ENCODE data around the gene ZCCHC18.
"Not testable (repeated sequence)": the region's sequence is repeated elsewhere in the genome, so short reads cannot be mapped to it uniquely, and the experiment has no call there.

The ZCCHC18 gene

DNA sequence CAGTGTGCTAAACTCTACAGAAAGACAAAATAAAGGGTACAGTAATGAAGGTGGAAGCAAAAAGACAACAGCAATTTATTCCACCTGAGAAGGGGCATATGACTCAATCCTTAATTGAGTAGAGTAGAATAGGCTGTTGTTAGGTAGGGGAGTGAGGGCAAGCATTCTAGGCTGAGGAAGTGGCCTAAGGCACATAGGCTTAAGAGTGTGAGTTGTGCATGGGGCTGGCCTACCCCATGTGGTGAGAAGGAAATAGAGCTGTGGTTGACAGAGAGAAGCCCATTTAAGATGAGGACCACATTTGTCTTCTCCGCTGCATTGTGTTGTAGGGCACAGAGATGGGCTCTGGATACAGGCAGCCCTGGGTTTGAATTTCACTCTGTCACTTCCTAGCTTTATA is 3.4 kb upstream of the ZCCHC18 start:
- peaks cover 51% of the 10 kb centered on the region for H3K27me3 ChIP-seq
- H3K9me3 ChIP-seq: no peaks in the 10 kb centered on the region
- H3K36me3 ChIP-seq: no peaks in the 10 kb centered on the region
- TF ChIP-seq, protein P1, sequence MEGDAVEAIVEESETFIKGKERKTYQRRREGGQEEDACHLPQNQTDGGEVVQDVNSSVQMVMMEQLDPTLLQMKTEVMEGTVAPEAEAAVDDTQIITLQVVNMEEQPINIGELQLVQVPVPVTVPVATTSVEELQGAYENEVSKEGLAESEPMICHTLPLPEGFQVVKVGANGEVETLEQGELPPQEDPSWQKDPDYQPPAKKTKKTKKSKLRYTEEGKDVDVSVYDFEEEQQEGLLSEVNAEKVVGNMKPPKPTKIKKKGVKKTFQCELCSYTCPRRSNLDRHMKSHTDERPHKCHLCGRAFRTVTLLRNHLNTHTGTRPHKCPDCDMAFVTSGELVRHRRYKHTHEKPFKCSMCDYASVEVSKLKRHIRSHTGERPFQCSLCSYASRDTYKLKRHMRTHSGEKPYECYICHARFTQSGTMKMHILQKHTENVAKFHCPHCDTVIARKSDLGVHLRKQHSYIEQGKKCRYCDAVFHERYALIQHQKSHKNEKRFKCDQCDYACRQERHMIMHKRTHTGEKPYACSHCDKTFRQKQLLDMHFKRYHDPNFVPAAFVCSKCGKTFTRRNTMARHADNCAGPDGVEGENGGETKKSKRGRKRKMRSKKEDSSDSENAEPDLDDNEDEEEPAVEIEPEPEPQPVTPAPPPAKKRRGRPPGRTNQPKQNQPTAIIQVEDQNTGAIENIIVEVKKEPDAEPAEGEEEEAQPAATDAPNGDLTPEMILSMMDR (IDR thresholded peaks at IDR 0.05): no peak
- no peak overlapping the region for H3K27ac ChIP-seq
- H3K4me3 ChIP-seq (ENCODE audit: low read depth in 1 of 2, low read length in 1 of 2): no peak overlapping the region
- H3K4me1 ChIP-seq (ENCODE audit: control insufficient read depth in 1 of 2, insufficient read depth in 1 of 2, low read depth in 1 of 2, low read length in 1 of 2): peaks cover 4 to 10% of the 10 kb centered on the region in 2 experiments

GRCh38 chrX:104110491-104111240 is 1.7 kb upstream of the ZCCHC18 start:
- H3K9me3 ChIP-seq; H3K27ac ChIP-seq; H3K4me1 ChIP-seq (ENCODE audit: control insufficient read depth in 1 of 2, insufficient read depth in 1 of 2, low read depth in 1 of 2, low read length in 1 of 2); H3K4me3 ChIP-seq (ENCODE audit: low read depth in 1 of 2, low read length in 1 of 2); H3K36me3 ChIP-seq: not testable (repeated sequence)
- H3K27me3 ChIP-seq: peaks cover 58% of the 10 kb centered on the region

DNA sequence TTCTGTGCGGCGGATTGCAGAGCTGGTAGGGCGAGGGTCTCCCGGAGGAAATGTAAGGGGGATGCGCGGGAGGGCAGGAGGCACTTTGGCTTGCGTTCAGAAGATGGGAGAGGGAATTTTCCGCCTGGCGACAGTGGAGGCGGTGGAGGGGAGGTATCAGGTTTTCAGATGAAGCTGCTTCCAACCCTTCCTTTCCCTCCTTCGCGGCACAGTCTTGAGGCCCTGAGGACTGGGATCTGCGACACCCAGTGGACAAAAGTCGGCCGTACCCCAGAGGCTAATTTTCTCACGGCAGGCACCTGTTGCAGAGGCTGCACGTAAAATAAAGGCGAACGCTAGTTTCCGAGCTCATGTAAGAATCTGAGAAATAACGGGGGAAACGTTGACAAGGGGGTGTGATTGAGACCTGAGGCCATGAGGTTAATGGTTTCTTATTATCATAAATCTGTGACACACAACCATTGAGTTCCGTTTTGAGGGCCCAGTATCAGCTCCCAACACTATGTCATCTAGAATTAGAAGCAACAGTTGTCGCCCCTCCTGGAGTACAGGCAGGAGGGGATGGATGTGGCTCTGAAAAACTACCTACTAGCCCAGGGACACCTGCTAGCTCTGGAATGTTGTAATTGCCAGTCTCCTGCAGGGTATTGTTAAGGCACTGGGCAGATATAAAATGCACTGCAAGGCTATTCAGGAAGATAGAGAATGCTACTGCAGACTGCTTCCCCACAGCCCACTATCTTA is 1.1 kb downstream of the ZCCHC18 start:
- TF ChIP-seq, protein P1 (IDR thresholded peaks at IDR 0.05): no peak
- H3K9me3 ChIP-seq: no peaks in the 10 kb centered on the region
- no peaks in the 10 kb centered on the region for H3K36me3 ChIP-seq
- H3K27ac ChIP-seq: no peak overlapping the region
- peaks cover 10 to 22% of the 10 kb centered on the region in 2 experiments for H3K4me1 ChIP-seq (ENCODE audit: control insufficient read depth in 1 of 2, insufficient read depth in 1 of 2, low read depth in 1 of 2, low read length in 1 of 2)
- peaks cover 58% of the 10 kb centered on the region for H3K27me3 ChIP-seq
- H3K4me3 ChIP-seq (ENCODE audit: low read depth in 1 of 2, low read length in 1 of 2): no peak overlapping the region

- TF ChIP-seq, protein P1 (IDR thresholded peaks at IDR 0.05): no peak
- Histone ChIP-seq H3K27ac (no peak overlapping the region), H3K36me3 (no peaks in the 10 kb centered on the region), H3K27me3 (peaks cover 19% of the 10 kb centered on the region), H3K4me1 (ENCODE audit: control insufficient read depth in 1 of 2, insufficient read depth in 1 of 2, low read depth in 1 of 2, low read length in 1 of 2) (peaks cover 17 to 23% of the 10 kb centered on the region in 2 experiments), H3K4me3 (ENCODE audit: low read depth in 1 of 2, low read length in 1 of 2) (no peak overlapping the region), H3K9me3 (no peaks in the 10 kb centered on the region)
Observed at GRCh38 chrX:104117759-104118158, 5.4 kb downstream of the ZCCHC18 start.

DNA sequence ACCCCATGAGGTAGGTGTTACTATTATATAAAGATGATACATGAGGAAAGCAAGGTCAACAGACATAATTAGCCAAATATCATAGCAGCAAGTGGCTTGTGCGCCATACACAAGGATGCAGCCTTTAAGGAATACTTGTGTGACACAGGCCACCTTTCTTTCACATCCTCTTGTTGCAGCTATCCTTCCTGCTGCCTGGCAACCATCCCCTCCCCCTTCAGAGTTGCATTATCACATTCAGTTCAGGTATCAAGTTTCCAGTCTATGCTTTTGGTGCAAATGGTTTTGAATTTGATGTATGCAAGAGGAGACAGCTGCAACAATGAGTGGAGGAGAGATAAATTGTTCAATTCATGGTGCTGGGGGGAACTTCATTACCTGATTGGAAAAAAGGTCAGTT is 6.4 kb downstream of the ZCCHC18 start:
- no peak overlapping the region for H3K4me3 ChIP-seq (ENCODE audit: low read depth in 1 of 2, low read length in 1 of 2)
- H3K9me3 ChIP-seq: no peaks in the 10 kb centered on the region
- H3K27me3 ChIP-seq: peaks cover 9% of the 10 kb centered on the region
- peaks cover 13 to 21% of the 10 kb centered on the region in 2 experiments for H3K4me1 ChIP-seq (ENCODE audit: control insufficient read depth in 1 of 2, insufficient read depth in 1 of 2, low read depth in 1 of 2, low read length in 1 of 2)
- no peak overlapping the region for H3K27ac ChIP-seq
- H3K36me3 ChIP-seq: no peaks in the 10 kb centered on the region
- TF ChIP-seq, protein P1 (IDR thresholded peaks at IDR 0.05): no peak

GRCh38 chrX:104122829-104123228 is 10.5 kb downstream of the ZCCHC18 start:
- TF ChIP-seq, protein P1 (IDR thresholded peaks at IDR 0.05): no peak
- no peak overlapping the region for H3K4me3 ChIP-seq (ENCODE audit: low read depth in 1 of 2, low read length in 1 of 2)
- peak overlapping the region; percentile 10 for H3K27ac ChIP-seq
- peaks cover 11 to 21% of the 10 kb centered on the region in 2 experiments for H3K4me1 ChIP-seq (ENCODE audit: control insufficient read depth in 1 of 2, insufficient read depth in 1 of 2, low read depth in 1 of 2, low read length in 1 of 2)
- no peaks in the 10 kb centered on the region for H3K36me3 ChIP-seq
- no peaks in the 10 kb centered on the region for H3K9me3 ChIP-seq
- H3K27me3 ChIP-seq: no peaks in the 10 kb centered on the region
